ENCODE results near the gene EIF3CL. TPM values are rescaled to one million over a fixed set of nuclear protein-coding genes. Genes with fewer than 3 reads are reported as not detected.
"Not testable (repeated sequence)": the region's sequence is repeated elsewhere in the genome, so short reads cannot be mapped to it uniquely, and the experiment has no call there.

Gene EIF3CL
- total RNA-seq, result 10 to 100 TPM; 45.8 to 95.0 TPM

GRCh38 chr16:28403220-28404072, at the start of gene EIF3CL:
Gene EIF3CL, minus strand, starts transcription at chr16:28403841. Its CDS starts 223 bp downstream, at chr16:28403618.
- not testable (repeated sequence) for DNase-seq, H3K4me1 Mint-ChIP-seq, H3K27ac Mint-ChIP-seq, H3K4me3 Mint-ChIP-seq, H3K9me3 Mint-ChIP-seq, H3K27me3 Mint-ChIP-seq, H3K36me3 Mint-ChIP-seq

- H3K27ac Mint-ChIP-seq, H3K36me3 Mint-ChIP-seq, DNase-seq: not testable (repeated sequence)
These were observed 43.4 kb upstream of the EIF3CL start for GRCh38 chr16:28447081-28447480.

GRCh38 chr16:28446388-28446787, 42.7 kb upstream of the EIF3CL start:
- not testable (repeated sequence) for H3K4me1 Mint-ChIP-seq, H3K27me3 Mint-ChIP-seq, H3K27ac Mint-ChIP-seq, DNase-seq, H3K36me3 Mint-ChIP-seq, H3K4me3 Mint-ChIP-seq, H3K9me3 Mint-ChIP-seq

More at GRCh38 chr16:28447081-28447480, 43.4 kb upstream of the EIF3CL start:
- H3K4me3 Mint-ChIP-seq, H3K27me3 Mint-ChIP-seq, H3K4me1 Mint-ChIP-seq, H3K9me3 Mint-ChIP-seq: not testable (repeated sequence)

- not testable (repeated sequence) for H3K4me3 Mint-ChIP-seq, H3K27ac Mint-ChIP-seq
These were observed 40.3 kb upstream of the EIF3CL start for GRCh38 chr16:28443943-28444342.

GRCh38 chr16:28438899-28439298, 35.3 kb upstream of the EIF3CL start:
- H3K4me1 Mint-ChIP-seq, H3K27me3 Mint-ChIP-seq, H3K9me3 Mint-ChIP-seq, H3K36me3 Mint-ChIP-seq, H3K4me3 Mint-ChIP-seq, H3K27ac Mint-ChIP-seq, DNase-seq: not testable (repeated sequence)

More at GRCh38 chr16:28443943-28444342, 40.3 kb upstream of the EIF3CL start:
- DNase-seq, H3K27me3 Mint-ChIP-seq, H3K4me1 Mint-ChIP-seq, H3K9me3 Mint-ChIP-seq, H3K36me3 Mint-ChIP-seq: not testable (repeated sequence)

- not testable (repeated sequence) for H3K4me3 Mint-ChIP-seq, H3K27me3 Mint-ChIP-seq, DNase-seq, H3K9me3 Mint-ChIP-seq, H3K36me3 Mint-ChIP-seq, H3K27ac Mint-ChIP-seq, H3K4me1 Mint-ChIP-seq
These were observed 31.7 kb upstream of the EIF3CL start for GRCh38 chr16:28435340-28435739.

GRCh38 chr16:28426060-28426680, 22.5 kb upstream of the EIF3CL start:
- H3K27me3 Mint-ChIP-seq, H3K4me3 Mint-ChIP-seq, DNase-seq, H3K36me3 Mint-ChIP-seq, H3K9me3 Mint-ChIP-seq, H3K27ac Mint-ChIP-seq, H3K4me1 Mint-ChIP-seq: not testable (repeated sequence)

- H3K4me1 Mint-ChIP-seq, DNase-seq, H3K9me3 Mint-ChIP-seq, H3K27me3 Mint-ChIP-seq, H3K27ac Mint-ChIP-seq, H3K36me3 Mint-ChIP-seq, H3K4me3 Mint-ChIP-seq: not testable (repeated sequence)
These were observed 17.6 kb upstream of the EIF3CL start for GRCh38 chr16:28421071-28421750.

GRCh38 chr16:28417033-28417432, 13.4 kb upstream of the EIF3CL start:
- H3K27ac Mint-ChIP-seq, H3K9me3 Mint-ChIP-seq, DNase-seq, H3K4me1 Mint-ChIP-seq, H3K4me3 Mint-ChIP-seq, H3K27me3 Mint-ChIP-seq, H3K36me3 Mint-ChIP-seq: not testable (repeated sequence)

GRCh38 chr16:28414530-28414929, 10.9 kb upstream of the EIF3CL start:
- H3K4me3 Mint-ChIP-seq, H3K36me3 Mint-ChIP-seq, H3K4me1 Mint-ChIP-seq, DNase-seq, H3K9me3 Mint-ChIP-seq, H3K27ac Mint-ChIP-seq, H3K27me3 Mint-ChIP-seq: not testable (repeated sequence)

GRCh38 chr16:28413585-28413984, 9.9 kb upstream of the EIF3CL start:
- H3K27ac Mint-ChIP-seq, H3K36me3 Mint-ChIP-seq, H3K9me3 Mint-ChIP-seq, H3K4me1 Mint-ChIP-seq, H3K4me3 Mint-ChIP-seq, H3K27me3 Mint-ChIP-seq, DNase-seq: not testable (repeated sequence)

GRCh38 chr16:28392054-28392453, 11.6 kb downstream of the EIF3CL start:
- not testable (repeated sequence) for H3K36me3 Mint-ChIP-seq, H3K27ac Mint-ChIP-seq, H3K4me3 Mint-ChIP-seq, H3K4me1 Mint-ChIP-seq, H3K27me3 Mint-ChIP-seq, DNase-seq, H3K9me3 Mint-ChIP-seq

- H3K4me1 Mint-ChIP-seq, DNase-seq, H3K9me3 Mint-ChIP-seq, H3K36me3 Mint-ChIP-seq, H3K4me3 Mint-ChIP-seq, H3K27me3 Mint-ChIP-seq, H3K27ac Mint-ChIP-seq: not testable (repeated sequence)
These were observed 21.3 kb downstream of the EIF3CL start for GRCh38 chr16:28382177-28382867.

GRCh38 chr16:28377822-28378221, 25.8 kb downstream of the EIF3CL start:
- not testable (repeated sequence) for DNase-seq, H3K4me3 Mint-ChIP-seq, H3K4me1 Mint-ChIP-seq, H3K27ac Mint-ChIP-seq, H3K27me3 Mint-ChIP-seq, H3K36me3 Mint-ChIP-seq, H3K9me3 Mint-ChIP-seq

GRCh38 chr16:28377108-28377625, 26.5 kb downstream of the EIF3CL start:
- H3K4me1 Mint-ChIP-seq, H3K36me3 Mint-ChIP-seq, H3K9me3 Mint-ChIP-seq, DNase-seq, H3K4me3 Mint-ChIP-seq, H3K27me3 Mint-ChIP-seq, H3K27ac Mint-ChIP-seq: not testable (repeated sequence)

Data from activated naive CD8-positive, alpha-beta T cell treated with anti-CD3 and anti-CD28 coated beads for 36 hours (primary cell).